GM21381 (cell line): ENCODE measurements around the gene ETS2.

Source experiments
- ATAC-seq: cut with Tn5 transposase; IDR thresholded peaks from one replicate; pipeline ENCODE4 v1.9.1; 2021; ENCODE audit warnings: mild to moderate bottlenecking, moderate library complexity; ENCODE audit not compliant: unreplicated experiment

The ETS2 gene

GRCh38 chr21:38777015-38777414, 28.7 kb upstream of the ETS2 start:
- no peak for ATAC-seq

- no peak for ATAC-seq
Observed at GRCh38 chr21:38777531-38777930, 28.2 kb upstream of the ETS2 start.

- ATAC-seq: peak; percentile 85
Observed at GRCh38 chr21:38780879-38781278, 24.9 kb upstream of the ETS2 start.

- ATAC-seq: no peak
Observed at GRCh38 chr21:38784458-38785266, 21.1 kb upstream of the ETS2 start.

GRCh38 chr21:38785483-38785882, 20.2 kb upstream of the ETS2 start:
- ATAC-seq: no peak

- no peak for ATAC-seq
Observed at GRCh38 chr21:38787016-38787415, 18.7 kb upstream of the ETS2 start.

GRCh38 chr21:38787461-38788274, 18.1 kb upstream of the ETS2 start:
- ATAC-seq: no peak

GRCh38 chr21:38788275-38788905, 17.3 kb upstream of the ETS2 start:
- ATAC-seq: no peak

GRCh38 chr21:38789275-38789674, 16.5 kb upstream of the ETS2 start:
- ATAC-seq: no peak

GRCh38 chr21:38790059-38790458, 15.7 kb upstream of the ETS2 start:
- no peak for ATAC-seq

GRCh38 chr21:38790961-38791360, 14.8 kb upstream of the ETS2 start:
- ATAC-seq: no peak

- no peak for ATAC-seq
Observed at GRCh38 chr21:38792676-38793459, 12.9 kb upstream of the ETS2 start.

GRCh38 chr21:38793926-38794713, 11.6 kb upstream of the ETS2 start:
- ATAC-seq: no peak

- no peak for ATAC-seq
Observed at GRCh38 chr21:38794978-38795377, 10.8 kb upstream of the ETS2 start.

- ATAC-seq: no peak
Observed at GRCh38 chr21:38795475-38795874, 10.3 kb upstream of the ETS2 start.

GRCh38 chr21:38796424-38796823, 9.3 kb upstream of the ETS2 start:
- no peak for ATAC-seq

- ATAC-seq: no peak
Observed at GRCh38 chr21:38797470-38797869, 8.3 kb upstream of the ETS2 start.

- no peak for ATAC-seq
Observed at GRCh38 chr21:38798081-38798480, 7.6 kb upstream of the ETS2 start.

GRCh38 chr21:38798481-38798882, 7.2 kb upstream of the ETS2 start:
- no peak for ATAC-seq
